Heart left ventricle (tissue), 13 donors: ENCODE data around the gene MAP3K20.

Source experiments
- CTCF ChIP-seq, 12 donors: fragments of 200-600 bp; sonication (generic) in 4 of 12; IDR thresholded peaks; one replicate each; pipeline versions ENCODE4 v1.5.0 to v1.8.0; 2018 to 2022; ENCODE audit warnings: antibody characterized with exemption in 12 of 12, mild to moderate bottlenecking in 5 of 12
- POLR2A ChIP-seq, 2 donors: fragments of 450-650 bp; IDR thresholded peaks; one replicate each; pipeline ENCODE4 v1.6.1; 2017; ENCODE audit warnings: antibody characterized with exemption in 2 of 2, mild to moderate bottlenecking in 2 of 2, moderate library complexity in 2 of 2
- donor health status: ischemic (EF 13 %, LVEDD 7.1; RV severe dilation, severe dysfunction).
- donor health status: DM: no; HTN: yes; CAD: no.
- donor health status: DM: no; HTN: no; CAD: no.
- donor health status: ischemic (EF 25% LVEDD 6.9; RV normal size, moderate dysfunction).
- donor health status: ischemic (EF 25% LVEDD 5.7; RV mildly dilated, moderate dysfunction).
- donor health status: ischemic (EF 35%, LVEDD 5.7; RV mildly dilated, moderate dysfunction).
- donor health status: nonischemic (EF 11% LVEDD 7.7; RV severe dilation, severe dysfunction).
- donor health status: DM: yes; HTN: yes; CAD: no.
- donor health status: PGD.
- donor health status: ischemic (EF 29% LVEDD 5.4; RV normal size, mild dysfunction).
- donor health status: nonischemic (EF 23%, LVEDD 6.1; RV moderate dilation, normal function).

DNA sequence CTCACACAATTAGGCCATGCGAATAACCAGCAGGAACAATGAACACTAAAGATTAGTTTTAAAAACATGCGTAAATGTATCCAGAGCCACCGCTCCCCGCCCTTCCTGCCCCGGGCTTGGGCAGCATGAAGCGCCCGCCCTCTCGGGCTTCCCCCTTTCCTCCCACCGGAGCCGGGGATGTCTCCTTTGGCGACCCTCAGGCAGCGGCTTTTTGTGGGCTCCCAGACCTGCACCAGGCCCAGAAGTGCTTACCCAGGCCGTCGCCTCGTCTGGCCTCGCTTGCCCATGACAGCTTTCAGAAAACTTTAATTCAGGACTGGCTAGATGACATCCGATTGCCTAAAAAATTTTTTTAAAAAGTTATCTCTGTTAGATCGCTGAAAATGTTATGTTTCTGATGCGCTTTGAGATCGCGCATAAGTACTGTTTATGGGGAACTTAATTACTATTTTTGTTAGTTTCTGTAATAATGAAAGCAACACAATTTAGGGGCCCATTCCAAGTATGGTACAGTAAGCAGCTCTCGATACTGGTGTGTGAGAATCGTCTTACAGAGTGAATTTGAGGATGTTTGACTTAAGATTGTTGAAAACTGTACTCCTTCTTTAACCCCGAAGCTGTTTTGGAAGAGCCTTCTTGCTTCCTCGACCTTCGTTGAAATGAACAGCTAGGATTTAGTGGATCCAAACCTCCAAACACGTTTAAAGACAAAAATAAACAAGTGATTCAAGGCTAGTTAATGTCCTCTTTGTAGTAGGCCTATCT is 1.1 kb downstream of the MAP3K20 start:
- TF ChIP-seq CTCF (IDR thresholded peaks at IDR 0.05) (no peak), POLR2A (IDR thresholded peaks at IDR 0.05) (no peak)
